ENCODE measurements around the gene BEX4.

BEX4 gene

GRCh38 chrX:103236296-103236695, 21.4 kb downstream of the BEX4 start:
- H3K36me3 ChIP-seq (ENCODE audit: control insufficient read depth, insufficient read depth, low read length): no peaks in the 10 kb centered on the region
- WGBS, 2 experiments: 75 to 100% methylated on average over 1 of the region's 1 CpG
- H3K4me1 ChIP-seq (ENCODE audit: control insufficient read depth, insufficient read depth, low read length): no peaks in the 10 kb centered on the region
- H3K27ac ChIP-seq (ENCODE audit: insufficient read depth, low read depth, low read length, poor library complexity, severe bottlenecking): no peak overlapping the region
- no peaks in the 10 kb centered on the region for H3K9me3 ChIP-seq (ENCODE audit: control insufficient read depth, low read length)
- H3K27me3 ChIP-seq (ENCODE audit: control insufficient read depth, insufficient read depth, low read length, poor library complexity, severe bottlenecking): no peaks in the 10 kb centered on the region
- no peak overlapping the region for H3K4me3 ChIP-seq (ENCODE audit: insufficient read depth, low read depth, low read length)

DNA sequence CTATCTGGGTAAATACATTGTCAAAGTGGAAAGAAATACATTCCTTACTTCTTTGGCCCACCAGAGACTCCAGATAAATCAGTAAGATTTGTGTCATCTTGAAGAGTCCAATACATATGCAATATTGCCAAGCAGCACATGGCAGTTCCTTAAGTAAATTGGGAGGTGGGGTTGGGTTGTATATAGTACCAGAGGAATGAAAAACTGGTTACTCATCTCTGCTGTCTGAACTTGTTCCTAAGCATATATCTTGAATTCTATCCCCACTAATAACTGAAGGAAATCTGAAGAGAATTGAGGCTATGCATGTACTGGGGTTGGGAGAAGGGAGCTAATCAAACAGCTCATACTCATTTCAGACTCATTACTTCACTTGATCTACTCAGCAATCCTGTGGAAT, 25.2 kb downstream of the BEX4 start:
- H3K4me1 ChIP-seq (ENCODE audit: control insufficient read depth, insufficient read depth, low read length): no peaks in the 10 kb centered on the region
- no peaks in the 10 kb centered on the region for H3K27me3 ChIP-seq (ENCODE audit: control insufficient read depth, insufficient read depth, low read length, poor library complexity, severe bottlenecking)
- H3K9me3 ChIP-seq (ENCODE audit: control insufficient read depth, low read length): no peaks in the 10 kb centered on the region
- no peak overlapping the region for H3K27ac ChIP-seq (ENCODE audit: insufficient read depth, low read depth, low read length, poor library complexity, severe bottlenecking)
- H3K4me3 ChIP-seq (ENCODE audit: insufficient read depth, low read depth, low read length): no peak overlapping the region
- no peaks in the 10 kb centered on the region for H3K36me3 ChIP-seq (ENCODE audit: control insufficient read depth, insufficient read depth, low read length)

DNA sequence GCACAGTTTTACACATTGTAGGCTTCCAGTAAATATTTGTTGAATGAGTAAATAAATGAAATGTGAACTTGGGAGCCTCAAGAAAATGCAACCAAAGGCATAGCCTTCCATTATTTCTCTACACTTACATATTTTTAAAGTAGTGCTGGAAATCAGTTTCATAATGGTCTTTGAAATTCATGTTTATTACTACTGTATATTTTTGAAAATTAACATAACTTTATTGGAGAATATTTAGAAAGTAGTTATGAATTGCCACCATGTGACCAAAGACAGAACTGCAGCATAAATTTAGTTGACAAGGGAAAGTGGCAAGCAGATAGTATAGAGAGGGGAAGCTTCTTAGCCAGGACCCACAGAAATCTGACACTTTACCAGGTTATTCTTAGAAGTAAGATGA, 33.6 kb downstream of the BEX4 start:
- Histone ChIP-seq H3K36me3 (ENCODE audit: control insufficient read depth, insufficient read depth, low read length) (no peaks in the 10 kb centered on the region), H3K27me3 (ENCODE audit: control insufficient read depth, insufficient read depth, low read length, poor library complexity, severe bottlenecking) (no peaks in the 10 kb centered on the region), H3K9me3 (ENCODE audit: control insufficient read depth, low read length) (no peaks in the 10 kb centered on the region), H3K27ac (ENCODE audit: insufficient read depth, low read depth, low read length, poor library complexity, severe bottlenecking) (no peak overlapping the region), H3K4me3 (ENCODE audit: insufficient read depth, low read depth, low read length) (no peak overlapping the region), H3K4me1 (ENCODE audit: control insufficient read depth, insufficient read depth, low read length) (peaks cover 5% of the 10 kb centered on the region)

- no peaks in the 10 kb centered on the region for H3K36me3 ChIP-seq (ENCODE audit: control insufficient read depth, insufficient read depth, low read length)
- no peak overlapping the region for H3K4me3 ChIP-seq (ENCODE audit: insufficient read depth, low read depth, low read length)
- peaks cover 7% of the 10 kb centered on the region for H3K4me1 ChIP-seq (ENCODE audit: control insufficient read depth, insufficient read depth, low read length)
- no peaks in the 10 kb centered on the region for H3K9me3 ChIP-seq (ENCODE audit: control insufficient read depth, low read length)
- 83 to 86% methylated on average over 1 of the region's 1 CpG for WGBS, 2 experiments
- H3K27ac ChIP-seq (ENCODE audit: insufficient read depth, low read depth, low read length, poor library complexity, severe bottlenecking): no peak overlapping the region
- no peaks in the 10 kb centered on the region for H3K27me3 ChIP-seq (ENCODE audit: control insufficient read depth, insufficient read depth, low read length, poor library complexity, severe bottlenecking)
Measured at GRCh38 chrX:103249805-103250204, 34.9 kb downstream of the BEX4 start.

- H3K27me3 ChIP-seq (ENCODE audit: control insufficient read depth, insufficient read depth, low read length, poor library complexity, severe bottlenecking): no peaks in the 10 kb centered on the region
- H3K9me3 ChIP-seq (ENCODE audit: control insufficient read depth, low read length): no peaks in the 10 kb centered on the region
- H3K36me3 ChIP-seq (ENCODE audit: control insufficient read depth, insufficient read depth, low read length): no peaks in the 10 kb centered on the region
- H3K4me3 ChIP-seq (ENCODE audit: insufficient read depth, low read depth, low read length): no peak overlapping the region
- H3K27ac ChIP-seq (ENCODE audit: insufficient read depth, low read depth, low read length, poor library complexity, severe bottlenecking): no peak overlapping the region
- peaks cover 7% of the 10 kb centered on the region for H3K4me1 ChIP-seq (ENCODE audit: control insufficient read depth, insufficient read depth, low read length)
- WGBS, 2 experiments: 94 to 96% methylated on average over 4 to 5 of the region's 5 CpGs
Measured at GRCh38 chrX:103250977-103251376, 36.1 kb downstream of the BEX4 start.

- no peak overlapping the region for H3K27ac ChIP-seq (ENCODE audit: insufficient read depth, low read depth, low read length, poor library complexity, severe bottlenecking)
Measured at GRCh38 chrX:103253608-103254007, 38.7 kb downstream of the BEX4 start.

GRCh38 chrX:103254171-103254824, 39.4 kb downstream of the BEX4 start:
- Histone ChIP-seq H3K4me3 (ENCODE audit: insufficient read depth, low read depth, low read length) (peak overlapping the region; percentile 68), H3K36me3 (ENCODE audit: control insufficient read depth, insufficient read depth, low read length) (no peaks in the 10 kb centered on the region), H3K9me3 (ENCODE audit: control insufficient read depth, low read length) (no peaks in the 10 kb centered on the region), H3K4me1 (ENCODE audit: control insufficient read depth, insufficient read depth, low read length) (peaks cover 7% of the 10 kb centered on the region), H3K27ac (ENCODE audit: insufficient read depth, low read depth, low read length, poor library complexity, severe bottlenecking) (peak overlapping the region; percentile 82), H3K27me3 (ENCODE audit: control insufficient read depth, insufficient read depth, low read length, poor library complexity, severe bottlenecking) (no peaks in the 10 kb centered on the region)
- 0% methylated on average over 22 of the region's 22 CpGs for WGBS, 2 experiments

More at GRCh38 chrX:103253608-103254007, 38.7 kb downstream of the BEX4 start:
- 47 to 48% methylated on average over 6 to 8 of the region's 8 CpGs for WGBS, 2 experiments
- Histone ChIP-seq H3K36me3 (ENCODE audit: control insufficient read depth, insufficient read depth, low read length) (no peaks in the 10 kb centered on the region), H3K9me3 (ENCODE audit: control insufficient read depth, low read length) (no peaks in the 10 kb centered on the region), H3K4me3 (ENCODE audit: insufficient read depth, low read depth, low read length) (peak overlapping the region; percentile 68), H3K4me1 (ENCODE audit: control insufficient read depth, insufficient read depth, low read length) (peaks cover 7% of the 10 kb centered on the region), H3K27me3 (ENCODE audit: control insufficient read depth, insufficient read depth, low read length, poor library complexity, severe bottlenecking) (no peaks in the 10 kb centered on the region)

GRCh38 chrX:103254921-103255493, 40.1 kb downstream of the BEX4 start, which contains the start of gene TCEAL8:
Gene TCEAL8 (minus strand): TSS chrX:103255155. CDS start chrX:103253979, 1,176 bp downstream.
- Histone ChIP-seq H3K4me3 (ENCODE audit: insufficient read depth, low read depth, low read length) (peak within 1 kb of the TSS; percentile 68), H3K27ac (ENCODE audit: insufficient read depth, low read depth, low read length, poor library complexity, severe bottlenecking) (peak within 1 kb of the TSS; percentile 82), H3K36me3 (ENCODE audit: control insufficient read depth, insufficient read depth, low read length) (no peaks in the 10 kb centered on the region), H3K4me1 (ENCODE audit: control insufficient read depth, insufficient read depth, low read length) (peaks cover 7% of the 10 kb centered on the region), H3K9me3 (ENCODE audit: control insufficient read depth, low read length) (no peaks in the 10 kb centered on the region), H3K27me3 (ENCODE audit: control insufficient read depth, insufficient read depth, low read length, poor library complexity, severe bottlenecking) (no peaks in the 10 kb centered on the region)
- 0% methylated on average over 22 of the region's 22 CpGs for WGBS, 2 experiments

GRCh38 chrX:103256651-103257050, 41.7 kb downstream of the BEX4 start:
- Histone ChIP-seq H3K9me3 (ENCODE audit: control insufficient read depth, low read length) (no peaks in the 10 kb centered on the region), H3K36me3 (ENCODE audit: control insufficient read depth, insufficient read depth, low read length) (no peaks in the 10 kb centered on the region), H3K4me1 (ENCODE audit: control insufficient read depth, insufficient read depth, low read length) (peaks cover 7% of the 10 kb centered on the region), H3K27ac (ENCODE audit: insufficient read depth, low read depth, low read length, poor library complexity, severe bottlenecking) (no peak overlapping the region), H3K27me3 (ENCODE audit: control insufficient read depth, insufficient read depth, low read length, poor library complexity, severe bottlenecking) (no peaks in the 10 kb centered on the region), H3K4me3 (ENCODE audit: insufficient read depth, low read depth, low read length) (no peak overlapping the region)

GRCh38 chrX:103258275-103258674, 43.4 kb downstream of the BEX4 start:
- no peak overlapping the region for H3K27ac ChIP-seq (ENCODE audit: insufficient read depth, low read depth, low read length, poor library complexity, severe bottlenecking)
- no peaks in the 10 kb centered on the region for H3K9me3 ChIP-seq (ENCODE audit: control insufficient read depth, low read length)

More at GRCh38 chrX:103258275-103258674, 43.4 kb downstream of the BEX4 start:
- H3K36me3 ChIP-seq (ENCODE audit: control insufficient read depth, insufficient read depth, low read length): no peaks in the 10 kb centered on the region
- no peak overlapping the region for H3K4me3 ChIP-seq (ENCODE audit: insufficient read depth, low read depth, low read length)
- peaks cover 4% of the 10 kb centered on the region for H3K4me1 ChIP-seq (ENCODE audit: control insufficient read depth, insufficient read depth, low read length)
- H3K27me3 ChIP-seq (ENCODE audit: control insufficient read depth, insufficient read depth, low read length, poor library complexity, severe bottlenecking): no peaks in the 10 kb centered on the region

All from ectodermal cell (in vitro differentiated cells).